Measurements from ENCODE around the gene RNF5.

DNA sequence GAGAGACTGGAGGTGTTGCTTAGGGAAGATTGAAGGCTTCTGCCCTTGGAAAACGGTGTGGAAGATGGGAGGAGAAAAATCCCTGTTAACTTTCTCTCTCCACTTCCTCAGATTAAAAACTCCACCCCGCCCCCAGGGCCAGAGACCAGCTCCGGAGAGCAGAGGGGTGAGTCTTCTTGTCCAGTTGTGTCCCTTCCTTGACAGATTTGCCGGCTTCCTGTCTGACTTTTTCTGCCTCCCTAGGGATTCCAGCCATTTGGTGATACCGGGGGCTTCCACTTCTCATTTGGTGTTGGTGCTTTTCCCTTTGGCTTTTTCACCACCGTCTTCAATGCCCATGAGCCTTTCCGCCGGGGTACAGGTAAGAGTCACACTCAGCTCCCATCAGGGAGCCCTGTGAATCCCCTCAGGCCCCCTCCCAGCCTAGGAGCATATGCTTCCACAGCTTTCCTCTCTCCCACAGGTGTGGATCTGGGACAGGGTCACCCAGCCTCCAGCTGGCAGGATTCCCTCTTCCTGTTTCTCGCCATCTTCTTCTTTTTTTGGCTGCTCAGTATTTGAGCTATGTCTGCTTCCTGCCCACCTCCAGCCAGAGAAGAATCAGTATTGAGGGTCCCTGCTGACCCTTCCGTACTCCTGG lies 1.7 kb downstream of the RNF5 start:
- TF ChIP-seq POLR2AphosphoS5 (IDR thresholded peaks at IDR 0.05; ENCODE audit: low read depth, low read length) (no peak), POLR2A (IDR thresholded peaks at IDR 0.05; ENCODE audit: borderline replicate concordance, extremely low read depth, insufficient read depth, insufficient read length) (no peak), YY1 (IDR thresholded peaks at IDR 0.05; ENCODE audit: extremely low read depth, insufficient replicate concordance, low read depth, low read length) (no peak), SIN3A (IDR thresholded peaks at IDR 0.05; ENCODE audit: low read depth) (no peak), EGR1 (IDR thresholded peaks at IDR 0.05; ENCODE audit: low read depth) (no peak), EZH2phosphoT487 (IDR thresholded peaks at IDR 0.05; ENCODE audit: borderline replicate concordance) (no peak)
- TF ChIP-seq, protein P1, sequence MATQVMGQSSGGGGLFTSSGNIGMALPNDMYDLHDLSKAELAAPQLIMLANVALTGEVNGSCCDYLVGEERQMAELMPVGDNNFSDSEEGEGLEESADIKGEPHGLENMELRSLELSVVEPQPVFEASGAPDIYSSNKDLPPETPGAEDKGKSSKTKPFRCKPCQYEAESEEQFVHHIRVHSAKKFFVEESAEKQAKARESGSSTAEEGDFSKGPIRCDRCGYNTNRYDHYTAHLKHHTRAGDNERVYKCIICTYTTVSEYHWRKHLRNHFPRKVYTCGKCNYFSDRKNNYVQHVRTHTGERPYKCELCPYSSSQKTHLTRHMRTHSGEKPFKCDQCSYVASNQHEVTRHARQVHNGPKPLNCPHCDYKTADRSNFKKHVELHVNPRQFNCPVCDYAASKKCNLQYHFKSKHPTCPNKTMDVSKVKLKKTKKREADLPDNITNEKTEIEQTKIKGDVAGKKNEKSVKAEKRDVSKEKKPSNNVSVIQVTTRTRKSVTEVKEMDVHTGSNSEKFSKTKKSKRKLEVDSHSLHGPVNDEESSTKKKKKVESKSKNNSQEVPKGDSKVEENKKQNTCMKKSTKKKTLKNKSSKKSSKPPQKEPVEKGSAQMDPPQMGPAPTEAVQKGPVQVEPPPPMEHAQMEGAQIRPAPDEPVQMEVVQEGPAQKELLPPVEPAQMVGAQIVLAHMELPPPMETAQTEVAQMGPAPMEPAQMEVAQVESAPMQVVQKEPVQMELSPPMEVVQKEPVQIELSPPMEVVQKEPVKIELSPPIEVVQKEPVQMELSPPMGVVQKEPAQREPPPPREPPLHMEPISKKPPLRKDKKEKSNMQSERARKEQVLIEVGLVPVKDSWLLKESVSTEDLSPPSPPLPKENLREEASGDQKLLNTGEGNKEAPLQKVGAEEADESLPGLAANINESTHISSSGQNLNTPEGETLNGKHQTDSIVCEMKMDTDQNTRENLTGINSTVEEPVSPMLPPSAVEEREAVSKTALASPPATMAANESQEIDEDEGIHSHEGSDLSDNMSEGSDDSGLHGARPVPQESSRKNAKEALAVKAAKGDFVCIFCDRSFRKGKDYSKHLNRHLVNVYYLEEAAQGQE (IDR thresholded peaks at IDR 0.05; ENCODE audit: low read depth), result no peak
- TF ChIP-seq, protein P2, sequence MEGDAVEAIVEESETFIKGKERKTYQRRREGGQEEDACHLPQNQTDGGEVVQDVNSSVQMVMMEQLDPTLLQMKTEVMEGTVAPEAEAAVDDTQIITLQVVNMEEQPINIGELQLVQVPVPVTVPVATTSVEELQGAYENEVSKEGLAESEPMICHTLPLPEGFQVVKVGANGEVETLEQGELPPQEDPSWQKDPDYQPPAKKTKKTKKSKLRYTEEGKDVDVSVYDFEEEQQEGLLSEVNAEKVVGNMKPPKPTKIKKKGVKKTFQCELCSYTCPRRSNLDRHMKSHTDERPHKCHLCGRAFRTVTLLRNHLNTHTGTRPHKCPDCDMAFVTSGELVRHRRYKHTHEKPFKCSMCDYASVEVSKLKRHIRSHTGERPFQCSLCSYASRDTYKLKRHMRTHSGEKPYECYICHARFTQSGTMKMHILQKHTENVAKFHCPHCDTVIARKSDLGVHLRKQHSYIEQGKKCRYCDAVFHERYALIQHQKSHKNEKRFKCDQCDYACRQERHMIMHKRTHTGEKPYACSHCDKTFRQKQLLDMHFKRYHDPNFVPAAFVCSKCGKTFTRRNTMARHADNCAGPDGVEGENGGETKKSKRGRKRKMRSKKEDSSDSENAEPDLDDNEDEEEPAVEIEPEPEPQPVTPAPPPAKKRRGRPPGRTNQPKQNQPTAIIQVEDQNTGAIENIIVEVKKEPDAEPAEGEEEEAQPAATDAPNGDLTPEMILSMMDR (IDR thresholded peaks at IDR 0.05 in 2 of 3, conservative IDR thresholded peaks at IDR 0.05 in 1 of 3; ENCODE audit: borderline replicate concordance in 1 of 3, insufficient read depth in 1 of 3, low read depth in 2 of 3, low read length in 2 of 3), result no peak
- TF ChIP-seq, protein P3, sequence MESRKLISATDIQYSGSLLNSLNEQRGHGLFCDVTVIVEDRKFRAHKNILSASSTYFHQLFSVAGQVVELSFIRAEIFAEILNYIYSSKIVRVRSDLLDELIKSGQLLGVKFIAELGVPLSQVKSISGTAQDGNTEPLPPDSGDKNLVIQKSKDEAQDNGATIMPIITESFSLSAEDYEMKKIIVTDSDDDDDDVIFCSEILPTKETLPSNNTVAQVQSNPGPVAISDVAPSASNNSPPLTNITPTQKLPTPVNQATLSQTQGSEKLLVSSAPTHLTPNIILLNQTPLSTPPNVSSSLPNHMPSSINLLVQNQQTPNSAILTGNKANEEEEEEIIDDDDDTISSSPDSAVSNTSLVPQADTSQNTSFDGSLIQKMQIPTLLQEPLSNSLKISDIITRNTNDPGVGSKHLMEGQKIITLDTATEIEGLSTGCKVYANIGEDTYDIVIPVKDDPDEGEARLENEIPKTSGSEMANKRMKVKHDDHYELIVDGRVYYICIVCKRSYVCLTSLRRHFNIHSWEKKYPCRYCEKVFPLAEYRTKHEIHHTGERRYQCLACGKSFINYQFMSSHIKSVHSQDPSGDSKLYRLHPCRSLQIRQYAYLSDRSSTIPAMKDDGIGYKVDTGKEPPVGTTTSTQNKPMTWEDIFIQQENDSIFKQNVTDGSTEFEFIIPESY (IDR thresholded peaks at IDR 0.05; ENCODE audit: extremely low read depth, insufficient replicate concordance, low read length), result no peak
